Type B pancreatic cell (in vitro differentiated cells): ENCODE data around the gene IRF9. TPM values are rescaled to one million over a fixed set of nuclear protein-coding genes. Genes with fewer than 3 reads are reported as not detected.
A peak's percentile ranks its signal among the peaks of the same experiment; 100 is the strongest.

Experiments used
- DNase-seq: peaks from one replicate; pipeline ENCODE4 v3.0.0; 2021; ENCODE audit warnings: mixed read lengths; ENCODE audit not compliant: unreplicated experiment; ENCODE audit errors: extremely low spot score
- H3K27ac Mint-ChIP-seq: 2 replicates; pipeline ENCODE4 v1.8.0; 2021; ENCODE audit warnings: mild to moderate bottlenecking, mixed read lengths
- H3K27me3 Mint-ChIP-seq: 2 replicates; pipeline ENCODE4 v1.8.0; 2021; ENCODE audit warnings: mixed read lengths
- H3K36me3 Mint-ChIP-seq: 2 replicates; pipeline ENCODE4 v1.8.0; 2021; ENCODE audit warnings: mixed read lengths
- H3K4me1 Mint-ChIP-seq: one replicate; pipeline ENCODE4 v1.8.0; 2021; ENCODE audit warnings: mixed read lengths; ENCODE audit not compliant: unreplicated experiment
- H3K4me3 Mint-ChIP-seq: 2 replicates; pipeline ENCODE4 v1.8.0; 2021; ENCODE audit warnings: mild to moderate bottlenecking, mixed read lengths
- H3K9me3 Mint-ChIP-seq: 2 replicates; pipeline ENCODE4 v1.8.0; 2021; ENCODE audit warnings: mixed read lengths
- CTCF ChIP-seq: fragments of 200-600 bp; sonication (generic); conservative IDR thresholded peaks from 2 replicates; pipeline ENCODE4 v1.5.0; 2021; ENCODE audit warnings: antibody characterized with exemption, mild to moderate bottlenecking
- total RNA-seq: library from RNA; stranded (reverse); gene quantifications from 2 replicates; pipeline ENCODE4 v1.2.1, GENCODE V29; 2021; ENCODE audit warnings: low replicate concordance

The IRF9 gene
- total RNA-seq, 1 donor from 2014 or later: 60.0 TPM

DNA sequence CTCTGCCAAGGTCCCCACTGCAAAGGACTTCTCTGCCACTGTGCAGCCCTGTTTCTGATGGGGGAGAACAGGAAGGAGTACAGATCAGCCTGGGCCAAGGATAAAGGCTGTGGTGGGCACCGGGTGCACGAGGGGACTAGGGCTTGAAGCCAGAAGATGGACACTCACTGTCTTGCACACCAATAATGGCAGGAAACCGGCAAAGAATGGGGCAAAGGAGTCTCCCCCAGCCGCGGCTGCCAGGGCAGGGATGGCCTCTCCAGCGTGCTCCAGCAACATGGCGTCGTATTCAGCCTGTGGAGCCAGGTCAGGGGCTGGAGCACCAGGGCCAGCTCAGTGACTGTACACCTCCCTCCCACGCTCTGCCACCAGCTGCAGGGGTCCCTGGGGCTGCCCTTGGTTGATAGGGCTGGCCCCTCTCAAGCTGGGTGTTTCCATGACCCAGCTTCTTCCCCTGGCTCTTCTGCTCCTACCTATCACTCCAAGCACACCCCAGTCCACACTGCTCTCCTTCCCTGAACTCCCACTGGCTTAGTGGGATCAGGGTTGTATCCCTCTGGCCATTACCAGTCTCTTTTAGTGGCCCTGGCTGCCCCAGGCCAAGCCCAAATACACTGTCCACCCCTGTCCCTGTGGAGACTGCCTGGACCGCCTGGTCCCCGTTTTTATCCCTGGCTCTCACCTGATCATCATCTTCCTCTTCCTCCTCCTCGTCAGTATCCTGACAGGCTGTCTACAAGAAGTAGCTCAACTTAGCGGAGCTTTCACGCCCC is 21.2 kb downstream of the IRF9 start:
- H3K9me3 Mint-ChIP-seq: no peaks in the 10 kb centered on the region
- peaks cover 4% of the 10 kb centered on the region for H3K36me3 Mint-ChIP-seq
- H3K27ac Mint-ChIP-seq: peak overlapping the region; percentile 68
- peaks cover 13% of the 10 kb centered on the region for H3K4me1 Mint-ChIP-seq
- no peaks in the 10 kb centered on the region for H3K27me3 Mint-ChIP-seq
- peak overlapping the region; percentile 34 for H3K4me3 Mint-ChIP-seq
- TF ChIP-seq CTCF: no peak
- no peak for DNase-seq

GRCh38 chr14:24183014-24183481 is 22.0 kb downstream of the IRF9 start:
- no peak for TF ChIP-seq CTCF
- Mint-ChIP-seq H3K27ac (peak overlapping the region; percentile 68), H3K9me3 (no peaks in the 10 kb centered on the region), H3K27me3 (no peaks in the 10 kb centered on the region), H3K4me1 (peaks cover 17% of the 10 kb centered on the region), H3K4me3 (no peak overlapping the region), H3K36me3 (peaks cover 4% of the 10 kb centered on the region)
- no peak for DNase-seq

DNA sequence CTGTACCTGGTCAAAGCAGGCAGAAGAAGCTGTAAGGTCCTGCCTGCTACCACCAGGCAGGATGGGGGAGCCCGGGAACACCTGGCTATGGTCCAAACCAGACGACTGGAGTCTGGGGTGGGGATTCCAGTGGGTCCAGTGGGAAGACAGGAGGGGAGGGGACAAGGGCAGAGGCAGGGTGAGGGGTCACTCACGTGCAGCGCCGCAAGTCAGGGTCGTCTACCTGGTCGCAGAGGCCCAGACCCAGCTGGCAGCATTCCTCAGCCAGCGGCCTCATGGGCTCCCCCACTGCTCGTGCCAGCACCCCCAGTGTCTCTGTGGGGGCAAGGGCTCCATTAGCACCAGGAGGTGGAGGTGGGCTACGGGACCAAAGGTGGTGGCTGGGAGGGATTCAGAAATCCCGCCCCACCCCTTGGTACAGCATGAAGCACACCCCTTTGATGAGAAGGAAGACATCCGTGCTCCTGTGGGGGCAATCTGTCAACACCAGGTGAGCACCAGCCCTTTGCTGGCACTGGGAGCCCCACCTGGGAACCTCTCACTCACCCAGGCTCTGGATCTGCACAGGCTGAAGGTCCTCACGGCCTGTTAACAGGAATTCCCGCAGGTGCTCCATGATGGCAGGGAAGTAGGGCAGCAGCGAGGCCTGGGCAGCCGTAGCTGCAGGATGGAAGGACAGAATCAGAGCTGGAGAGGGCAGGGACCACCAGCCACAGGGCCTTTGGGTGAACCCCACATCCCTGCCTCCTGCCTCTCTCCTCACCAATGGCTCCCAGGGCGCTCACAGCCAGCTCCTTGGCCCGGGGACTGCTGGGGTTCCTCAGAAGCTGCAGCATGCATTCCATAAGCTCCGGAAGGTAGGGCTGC is 23.3 kb downstream of the IRF9 start:
- DNase-seq: no peak
- Mint-ChIP-seq H3K27me3 (no peaks in the 10 kb centered on the region), H3K4me1 (peaks cover 22% of the 10 kb centered on the region), H3K9me3 (no peaks in the 10 kb centered on the region), H3K36me3 (peaks cover 7% of the 10 kb centered on the region), H3K4me3 (no peak overlapping the region), H3K27ac (no peak overlapping the region)
- TF ChIP-seq CTCF: no peak

DNA sequence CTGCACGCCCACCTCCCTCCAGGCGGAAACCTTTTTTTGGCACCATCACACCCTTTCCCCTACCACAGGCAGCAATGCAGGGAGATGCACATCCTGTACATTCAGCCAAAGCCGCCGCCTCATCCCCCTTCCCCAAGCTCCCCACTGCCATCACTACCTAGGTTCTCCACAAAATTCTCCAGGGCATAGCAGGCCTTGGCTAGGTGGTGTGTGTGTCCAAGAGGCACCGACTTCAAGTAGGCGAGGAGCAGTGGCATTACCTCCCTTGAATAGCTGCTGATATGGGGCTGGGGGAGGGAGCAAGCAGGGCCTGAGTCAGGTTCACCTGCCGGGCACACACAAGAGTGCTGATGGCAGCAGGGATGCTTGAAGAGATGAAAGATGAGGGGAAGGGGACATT is 24.0 kb downstream of the IRF9 start:
- no peak for DNase-seq
- Mint-ChIP-seq H3K4me3 (no peak overlapping the region), H3K27ac (no peak overlapping the region), H3K4me1 (peaks cover 20% of the 10 kb centered on the region), H3K27me3 (no peaks in the 10 kb centered on the region), H3K9me3 (no peaks in the 10 kb centered on the region), H3K36me3 (peaks cover 9% of the 10 kb centered on the region)
- no peak for TF ChIP-seq CTCF

- DNase-seq: no peak
- TF ChIP-seq CTCF: no peak
- Mint-ChIP-seq H3K4me3 (no peak overlapping the region), H3K27me3 (no peaks in the 10 kb centered on the region), H3K4me1 (peaks cover 19% of the 10 kb centered on the region), H3K36me3 (peaks cover 10% of the 10 kb centered on the region), H3K27ac (peak overlapping the region; percentile 13), H3K9me3 (no peaks in the 10 kb centered on the region)
Observed at GRCh38 chr14:24185741-24186140, 24.7 kb downstream of the IRF9 start.
